ENCODE results near the gene ATP9B. TPM values are rescaled to one million over a fixed set of nuclear protein-coding genes. Genes with fewer than 3 reads are reported as not detected.
A peak's percentile ranks its signal among the peaks of the same experiment; 100 is the strongest.

ATP9B gene
- total RNA-seq, 2 experiments from 2014 or later = 16.0 to 16.4 TPM

GRCh38 chr18:79378536-79379250 lies 309.5 kb downstream of the ATP9B start:
- no peak overlapping the region for H3K27ac Mint-ChIP-seq
- no peaks in the 10 kb centered on the region for H3K36me3 Mint-ChIP-seq
- H3K4me3 Mint-ChIP-seq = no peak overlapping the region
- DNase-seq = peak; percentile 78
- H3K27me3 Mint-ChIP-seq = no peaks in the 10 kb centered on the region
- peaks cover 5% of the 10 kb centered on the region for H3K4me1 Mint-ChIP-seq
- no peaks in the 10 kb centered on the region for H3K9me3 Mint-ChIP-seq

- Mint-ChIP-seq H3K36me3 (no peaks in the 10 kb centered on the region), H3K9me3 (no peaks in the 10 kb centered on the region), H3K27ac (no peak overlapping the region), H3K4me3 (no peak overlapping the region), H3K27me3 (no peaks in the 10 kb centered on the region), H3K4me1 (peaks cover 5% of the 10 kb centered on the region)
- DNase-seq = no peak
Observed at GRCh38 chr18:79379251-79379905, 310.2 kb downstream of the ATP9B start.

GRCh38 chr18:79379931-79380815 lies 311.0 kb downstream of the ATP9B start:
- DNase-seq = no peak
- Mint-ChIP-seq H3K27ac (no peak overlapping the region), H3K36me3 (no peaks in the 10 kb centered on the region), H3K9me3 (no peaks in the 10 kb centered on the region), H3K4me3 (no peak overlapping the region), H3K4me1 (peaks cover 5% of the 10 kb centered on the region), H3K27me3 (no peaks in the 10 kb centered on the region)

GRCh38 chr18:79380816-79381806 lies 311.9 kb downstream of the ATP9B start:
- no peak overlapping the region for H3K4me3 Mint-ChIP-seq
- DNase-seq = peak; percentile 63
- peaks cover 5% of the 10 kb centered on the region for H3K4me1 Mint-ChIP-seq
- no peaks in the 10 kb centered on the region for H3K27me3 Mint-ChIP-seq
- H3K27ac Mint-ChIP-seq = peak overlapping the region; percentile 48
- H3K9me3 Mint-ChIP-seq = no peaks in the 10 kb centered on the region
- H3K36me3 Mint-ChIP-seq = no peaks in the 10 kb centered on the region

- H3K4me3 Mint-ChIP-seq = no peak overlapping the region
- H3K27me3 Mint-ChIP-seq = no peaks in the 10 kb centered on the region
- H3K27ac Mint-ChIP-seq = no peak overlapping the region
- no peaks in the 10 kb centered on the region for H3K36me3 Mint-ChIP-seq
- no peaks in the 10 kb centered on the region for H3K9me3 Mint-ChIP-seq
- peaks cover 5% of the 10 kb centered on the region for H3K4me1 Mint-ChIP-seq
- DNase-seq = no peak
Observed at GRCh38 chr18:79381811-79382311, 312.7 kb downstream of the ATP9B start.

- Mint-ChIP-seq H3K4me1 (peaks cover 11% of the 10 kb centered on the region), H3K36me3 (no peaks in the 10 kb centered on the region), H3K4me3 (no peak overlapping the region), H3K27ac (no peak overlapping the region), H3K9me3 (no peaks in the 10 kb centered on the region), H3K27me3 (no peaks in the 10 kb centered on the region)
- no peak for DNase-seq
Observed at GRCh38 chr18:79382681-79383387, 313.6 kb downstream of the ATP9B start.

GRCh38 chr18:79383388-79384056 lies 314.3 kb downstream of the ATP9B start:
- Mint-ChIP-seq H3K4me1 (peaks cover 17% of the 10 kb centered on the region), H3K36me3 (no peaks in the 10 kb centered on the region), H3K4me3 (no peak overlapping the region), H3K9me3 (no peaks in the 10 kb centered on the region), H3K27me3 (peaks cover 5% of the 10 kb centered on the region), H3K27ac (no peak overlapping the region)
- DNase-seq = no peak

- Mint-ChIP-seq H3K4me1 (peaks cover 17% of the 10 kb centered on the region), H3K27ac (no peak overlapping the region), H3K36me3 (no peaks in the 10 kb centered on the region), H3K9me3 (no peaks in the 10 kb centered on the region), H3K4me3 (no peak overlapping the region), H3K27me3 (peaks cover 11% of the 10 kb centered on the region)
- no peak for DNase-seq
Observed at GRCh38 chr18:79384151-79384807, 315.1 kb downstream of the ATP9B start.

- H3K9me3 Mint-ChIP-seq = no peaks in the 10 kb centered on the region
- H3K27ac Mint-ChIP-seq = no peak overlapping the region
- no peaks in the 10 kb centered on the region for H3K36me3 Mint-ChIP-seq
- no peak for DNase-seq
- H3K4me3 Mint-ChIP-seq = no peak overlapping the region
- H3K4me1 Mint-ChIP-seq = peaks cover 14% of the 10 kb centered on the region
- H3K27me3 Mint-ChIP-seq = peaks cover 15% of the 10 kb centered on the region
Observed at GRCh38 chr18:79384834-79385233, 315.6 kb downstream of the ATP9B start.

GRCh38 chr18:79385326-79385707 lies 316.1 kb downstream of the ATP9B start:
- H3K4me3 Mint-ChIP-seq = no peak overlapping the region
- H3K27me3 Mint-ChIP-seq = peaks cover 15% of the 10 kb centered on the region
- H3K36me3 Mint-ChIP-seq = no peaks in the 10 kb centered on the region
- no peak for DNase-seq
- no peaks in the 10 kb centered on the region for H3K9me3 Mint-ChIP-seq
- H3K27ac Mint-ChIP-seq = no peak overlapping the region
- H3K4me1 Mint-ChIP-seq = peaks cover 14% of the 10 kb centered on the region

- Mint-ChIP-seq H3K4me1 (peaks cover 14% of the 10 kb centered on the region), H3K27me3 (peaks cover 15% of the 10 kb centered on the region), H3K9me3 (no peaks in the 10 kb centered on the region), H3K27ac (no peak overlapping the region), H3K4me3 (no peak overlapping the region), H3K36me3 (no peaks in the 10 kb centered on the region)
- no peak for DNase-seq
Observed at GRCh38 chr18:79385708-79386341, 316.6 kb downstream of the ATP9B start.

GRCh38 chr18:79386547-79386946 lies 317.4 kb downstream of the ATP9B start:
- H3K9me3 Mint-ChIP-seq = no peaks in the 10 kb centered on the region
- H3K27me3 Mint-ChIP-seq = peaks cover 15% of the 10 kb centered on the region
- H3K4me3 Mint-ChIP-seq = no peak overlapping the region
- H3K36me3 Mint-ChIP-seq = no peaks in the 10 kb centered on the region
- no peak overlapping the region for H3K27ac Mint-ChIP-seq
- peaks cover 14% of the 10 kb centered on the region for H3K4me1 Mint-ChIP-seq
- DNase-seq = no peak
